ENCODE results near the gene CDX2.

CDX2 gene

GRCh38 chr13:27915301-27916207 lies 53.6 kb downstream of the CDX2 start:
- no peak for DNase-seq (ENCODE audit: low spot score)

GRCh38 chr13:27913160-27913559 lies 56.0 kb downstream of the CDX2 start:
- DNase-seq (ENCODE audit: low spot score), result no peak

GRCh38 chr13:27911521-27911920 lies 57.6 kb downstream of the CDX2 start:
- DNase-seq (ENCODE audit: low spot score), result no peak

Measured in hematopoietic multipotent progenitor cell treated with erythropoietin and hydrocortisone succinate and interleukin-3 and kit ligand, for 17 days (in vitro differentiated cells).